Stimulated activated CD8-positive, alpha-beta memory T cell treated with anti-CD3 and anti-CD28 coated beads, Interleukin-15, amount 100 ng/mL, for 4 hours (primary cell): ENCODE results near the gene IL20RB.
"Not testable (repeated sequence)": the region's sequence is repeated elsewhere in the genome, so short reads cannot be mapped to it uniquely, and the experiment has no call there.

ENCODE experiments used
- DNase-seq, 2 donors: peaks; one replicate each; pipeline ENCODE4 v3.0.0-alpha.2; 2020; ENCODE audit warnings: low read depth in 2 of 2

IL20RB gene

GRCh38 chr3:136946978-136947377, 10.8 kb upstream of the IL20RB start:
- DNase-seq = no peak

- no peak for DNase-seq
Measured at GRCh38 chr3:136947477-136947876, 10.3 kb upstream of the IL20RB start.

GRCh38 chr3:136949146-136949545, 8.6 kb upstream of the IL20RB start:
- no peak for DNase-seq

GRCh38 chr3:136949708-136950107, 8.1 kb upstream of the IL20RB start:
- no peak for DNase-seq

- DNase-seq = no peak
Measured at GRCh38 chr3:136950623-136951022, 7.2 kb upstream of the IL20RB start.

- DNase-seq = no peak
Measured at GRCh38 chr3:136952292-136952691, 5.5 kb upstream of the IL20RB start.

- DNase-seq = no peak
Measured at GRCh38 chr3:136954251-136954650, 3.5 kb upstream of the IL20RB start.

- DNase-seq = no peak
Measured at GRCh38 chr3:136954980-136955780, 2.6 kb upstream of the IL20RB start.

- DNase-seq = no peak
Measured at GRCh38 chr3:136955813-136956212, 2.0 kb upstream of the IL20RB start.

- no peak for DNase-seq
Measured at GRCh38 chr3:136956971-136957370, 812 bp upstream of the IL20RB start.

GRCh38 chr3:136958939-136959338, 1.2 kb downstream of the IL20RB start:
- DNase-seq = no peak

- no peak for DNase-seq
Measured at GRCh38 chr3:136959599-136959998, 1.8 kb downstream of the IL20RB start.

GRCh38 chr3:136960838-136961836, 3.4 kb downstream of the IL20RB start:
- no peak for DNase-seq

- DNase-seq = no peak
Measured at GRCh38 chr3:136962927-136963326, 5.1 kb downstream of the IL20RB start.

GRCh38 chr3:136969539-136969938, 11.8 kb downstream of the IL20RB start:
- not testable (repeated sequence) for DNase-seq

GRCh38 chr3:136973352-136973751, 15.6 kb downstream of the IL20RB start:
- no peak for DNase-seq

- DNase-seq = no peak
Measured at GRCh38 chr3:136974670-136975069, 16.9 kb downstream of the IL20RB start.

GRCh38 chr3:136979204-136979603, 21.4 kb downstream of the IL20RB start:
- no peak for DNase-seq

GRCh38 chr3:136979684-136980083, 21.9 kb downstream of the IL20RB start:
- DNase-seq = no peak

- DNase-seq = no peak
Measured at GRCh38 chr3:136982033-136982432, 24.2 kb downstream of the IL20RB start.

- no peak for DNase-seq
Measured at GRCh38 chr3:136982520-136983138, 24.8 kb downstream of the IL20RB start.

- DNase-seq = no peak
Measured at GRCh38 chr3:136984837-136985236, 27.1 kb downstream of the IL20RB start.
